Neural cell (in vitro differentiated cells): ENCODE results near the gene EVA1B.

ENCODE experiments used
- EP300 ChIP-seq: fragments of 450-650 bp; conservative IDR thresholded peaks from 2 replicates; pipeline ENCODE4 v1.6.1; 2014; ENCODE audit warnings: antibody characterized with exemption, mild to moderate bottlenecking, moderate library complexity; ENCODE audit not compliant: poor library complexity, severe bottlenecking
- EZH2 ChIP-seq: fragments of 200-600, 300-800 bp; shearing (Covaris generic), sonication (generic); IDR thresholded peaks from 2 replicates; pipeline ENCODE4 v1.6.1; 2014; ENCODE audit warnings: antibody characterized with exemption, low read length, borderline replicate concordance, mild to moderate bottlenecking; ENCODE audit not compliant: insufficient read depth, poor library complexity, severe bottlenecking
- POLR2AphosphoS5 ChIP-seq: IDR thresholded peaks from 2 replicates; pipeline ENCODE4 v1.6.1; 2012
- TF ChIP-seq, protein P1 (sequence below): fragments of 450-650 bp; IDR thresholded peaks from 2 replicates; pipeline ENCODE4 v1.5.1; 2014; ENCODE audit warnings: antibody characterized with exemption, mild to moderate bottlenecking, moderate library complexity; ENCODE audit not compliant: poor library complexity, severe bottlenecking
- TF ChIP-seq, protein P2 (sequence below): IDR thresholded peaks from 2 replicates; pipeline ENCODE4 v1.6.1; 2012; ENCODE audit warnings: borderline replicate concordance

DNA sequence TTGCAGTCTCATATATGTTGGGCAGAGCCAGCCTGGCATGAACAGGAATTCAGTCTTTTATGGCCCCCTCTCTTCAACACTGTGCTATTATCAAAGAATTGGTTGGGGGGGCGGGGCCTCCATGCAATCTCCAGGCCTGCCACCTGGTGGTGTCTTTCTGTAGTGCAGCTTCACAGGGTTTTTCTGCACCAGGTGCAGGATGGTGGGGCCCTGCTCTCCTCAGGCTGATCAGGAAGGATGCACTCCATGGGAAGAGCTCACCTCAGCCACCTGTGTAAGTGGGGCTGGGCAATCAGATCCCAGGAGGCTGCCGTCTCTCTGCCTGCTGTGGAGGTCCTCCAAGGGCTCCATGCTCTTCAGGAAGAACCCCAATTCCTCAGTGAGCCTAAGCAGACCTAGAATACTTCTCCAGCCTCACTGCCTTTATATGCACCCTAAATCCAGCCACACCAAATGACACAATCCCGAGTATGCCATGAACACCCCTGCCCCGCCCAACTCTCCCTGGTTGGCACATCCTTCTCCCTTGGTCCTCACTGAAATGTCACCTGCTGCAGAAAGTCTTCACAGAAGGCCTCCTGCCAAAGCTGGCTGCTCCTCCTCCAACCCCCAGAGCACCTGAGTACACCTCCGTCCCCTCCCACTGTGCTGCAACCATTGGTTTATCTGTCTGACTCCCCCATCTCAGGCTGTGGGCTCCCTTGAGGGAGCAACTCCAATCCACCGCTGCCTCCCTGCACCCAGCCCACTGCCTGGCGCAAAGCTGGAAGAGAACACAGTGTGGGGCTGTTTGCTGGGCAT is 45.8 kb upstream of the EVA1B start:
- TF ChIP-seq, protein P1, sequence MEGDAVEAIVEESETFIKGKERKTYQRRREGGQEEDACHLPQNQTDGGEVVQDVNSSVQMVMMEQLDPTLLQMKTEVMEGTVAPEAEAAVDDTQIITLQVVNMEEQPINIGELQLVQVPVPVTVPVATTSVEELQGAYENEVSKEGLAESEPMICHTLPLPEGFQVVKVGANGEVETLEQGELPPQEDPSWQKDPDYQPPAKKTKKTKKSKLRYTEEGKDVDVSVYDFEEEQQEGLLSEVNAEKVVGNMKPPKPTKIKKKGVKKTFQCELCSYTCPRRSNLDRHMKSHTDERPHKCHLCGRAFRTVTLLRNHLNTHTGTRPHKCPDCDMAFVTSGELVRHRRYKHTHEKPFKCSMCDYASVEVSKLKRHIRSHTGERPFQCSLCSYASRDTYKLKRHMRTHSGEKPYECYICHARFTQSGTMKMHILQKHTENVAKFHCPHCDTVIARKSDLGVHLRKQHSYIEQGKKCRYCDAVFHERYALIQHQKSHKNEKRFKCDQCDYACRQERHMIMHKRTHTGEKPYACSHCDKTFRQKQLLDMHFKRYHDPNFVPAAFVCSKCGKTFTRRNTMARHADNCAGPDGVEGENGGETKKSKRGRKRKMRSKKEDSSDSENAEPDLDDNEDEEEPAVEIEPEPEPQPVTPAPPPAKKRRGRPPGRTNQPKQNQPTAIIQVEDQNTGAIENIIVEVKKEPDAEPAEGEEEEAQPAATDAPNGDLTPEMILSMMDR = peak; percentile 88
- TF ChIP-seq, protein P2, sequence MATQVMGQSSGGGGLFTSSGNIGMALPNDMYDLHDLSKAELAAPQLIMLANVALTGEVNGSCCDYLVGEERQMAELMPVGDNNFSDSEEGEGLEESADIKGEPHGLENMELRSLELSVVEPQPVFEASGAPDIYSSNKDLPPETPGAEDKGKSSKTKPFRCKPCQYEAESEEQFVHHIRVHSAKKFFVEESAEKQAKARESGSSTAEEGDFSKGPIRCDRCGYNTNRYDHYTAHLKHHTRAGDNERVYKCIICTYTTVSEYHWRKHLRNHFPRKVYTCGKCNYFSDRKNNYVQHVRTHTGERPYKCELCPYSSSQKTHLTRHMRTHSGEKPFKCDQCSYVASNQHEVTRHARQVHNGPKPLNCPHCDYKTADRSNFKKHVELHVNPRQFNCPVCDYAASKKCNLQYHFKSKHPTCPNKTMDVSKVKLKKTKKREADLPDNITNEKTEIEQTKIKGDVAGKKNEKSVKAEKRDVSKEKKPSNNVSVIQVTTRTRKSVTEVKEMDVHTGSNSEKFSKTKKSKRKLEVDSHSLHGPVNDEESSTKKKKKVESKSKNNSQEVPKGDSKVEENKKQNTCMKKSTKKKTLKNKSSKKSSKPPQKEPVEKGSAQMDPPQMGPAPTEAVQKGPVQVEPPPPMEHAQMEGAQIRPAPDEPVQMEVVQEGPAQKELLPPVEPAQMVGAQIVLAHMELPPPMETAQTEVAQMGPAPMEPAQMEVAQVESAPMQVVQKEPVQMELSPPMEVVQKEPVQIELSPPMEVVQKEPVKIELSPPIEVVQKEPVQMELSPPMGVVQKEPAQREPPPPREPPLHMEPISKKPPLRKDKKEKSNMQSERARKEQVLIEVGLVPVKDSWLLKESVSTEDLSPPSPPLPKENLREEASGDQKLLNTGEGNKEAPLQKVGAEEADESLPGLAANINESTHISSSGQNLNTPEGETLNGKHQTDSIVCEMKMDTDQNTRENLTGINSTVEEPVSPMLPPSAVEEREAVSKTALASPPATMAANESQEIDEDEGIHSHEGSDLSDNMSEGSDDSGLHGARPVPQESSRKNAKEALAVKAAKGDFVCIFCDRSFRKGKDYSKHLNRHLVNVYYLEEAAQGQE = no peak
- no peak for TF ChIP-seq EZH2
- TF ChIP-seq EP300 = no peak
- no peak for TF ChIP-seq POLR2AphosphoS5
